ENCODE data around the gene CFAP251. TPM values are rescaled to one million over a fixed set of nuclear protein-coding genes. Genes with fewer than 3 reads are reported as not detected.

The CFAP251 gene
- polyA plus RNA-seq, 1 donor (not counting 4 experiments of a cell fraction or from before 2014, with no cell fraction given) = 74.2 TPM

DNA sequence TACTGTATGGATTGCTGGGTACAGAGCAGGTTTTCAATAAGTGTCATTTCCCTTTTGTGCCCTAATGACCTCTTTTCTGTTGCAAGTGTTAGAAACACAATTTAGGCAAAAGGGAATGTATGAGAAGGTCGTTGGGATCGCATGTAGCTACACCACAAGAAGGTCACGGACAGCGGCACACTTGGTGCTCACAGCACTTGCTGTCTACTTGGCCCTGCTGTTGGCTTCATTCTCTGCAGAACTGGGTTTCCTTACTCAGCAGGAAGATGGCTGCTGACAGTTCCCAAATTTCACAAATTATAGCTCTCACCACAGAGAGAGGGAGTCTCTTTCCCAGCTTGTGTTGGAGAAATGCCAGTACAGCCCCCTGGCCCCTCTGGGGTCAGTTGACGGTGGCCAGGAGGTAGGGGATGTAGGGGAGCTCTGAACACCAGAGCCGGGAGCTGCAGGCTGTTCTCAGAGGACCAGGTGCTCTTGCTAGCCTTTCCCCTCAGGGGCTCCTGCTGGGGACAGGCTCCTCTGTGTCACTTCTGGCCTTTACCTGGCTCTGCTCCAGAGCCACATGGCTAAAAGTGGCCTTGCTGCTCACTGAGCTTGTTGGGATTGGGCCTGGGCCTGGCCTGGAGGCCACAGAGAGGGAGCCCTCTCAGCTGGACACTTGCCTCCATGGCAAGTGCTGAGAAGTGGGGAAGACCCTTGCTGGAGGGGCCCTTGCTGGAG is 52.3 kb downstream of the CFAP251 start:
- H3K4me1 ChIP-seq (ENCODE audit: control insufficient read depth, extremely low read depth, insufficient read depth, low read length) = no peaks in the 10 kb centered on the region
- no peak for FAIRE-seq
- no peak overlapping the region for H3K27ac ChIP-seq (ENCODE audit: control insufficient read depth, insufficient read depth, low read length)
- no peaks in the 10 kb centered on the region for H3K9me1 ChIP-seq (ENCODE audit: control insufficient read depth, extremely low read depth, insufficient read depth, low read length)
- no peak overlapping the region for H2AFZ ChIP-seq (ENCODE audit: control insufficient read depth, low read length)
- no peak overlapping the region for H3K9ac ChIP-seq (ENCODE audit: control insufficient read depth, extremely low read depth, insufficient read depth, low read length)
- no peaks in the 10 kb centered on the region for H3K9me3 ChIP-seq (ENCODE audit: control insufficient read depth, low read depth, low read length)
- dilution Hi-C loops (cut with MboI; ENCODE audit: extremely low pct_ligation_motif_present, low sequenced_read_pairs) = no loop called here
- H3K4me3 ChIP-seq (ENCODE audit: control insufficient read depth in 2 of 3, extremely low read depth in 1 of 3, insufficient read depth in 2 of 3, low read depth in 1 of 3, low read length in 3 of 3) = no peak overlapping the region
- H3K4me2 ChIP-seq (ENCODE audit: control insufficient read depth, extremely low read depth, insufficient read depth, low read depth, low read length) = no peak overlapping the region
- H4K20me1 ChIP-seq (ENCODE audit: control insufficient read depth, extremely low read depth, insufficient read depth, low read length) = no peaks in the 10 kb centered on the region
- H3K27me3 ChIP-seq (ENCODE audit: control insufficient read depth, extremely low read depth, insufficient read depth, low read length) = no peaks in the 10 kb centered on the region
- H3K36me3 ChIP-seq (ENCODE audit: control insufficient read depth in 2 of 2, extremely low read depth in 1 of 2, insufficient read depth in 2 of 2, low read length in 2 of 2) = peaks cover 34 to 45% of the 10 kb centered on the region in 2 experiments
- TF ChIP-seq EZH2 (IDR thresholded peaks at IDR 0.05; ENCODE audit: low read length) = no peak
- TF ChIP-seq, protein P1, sequence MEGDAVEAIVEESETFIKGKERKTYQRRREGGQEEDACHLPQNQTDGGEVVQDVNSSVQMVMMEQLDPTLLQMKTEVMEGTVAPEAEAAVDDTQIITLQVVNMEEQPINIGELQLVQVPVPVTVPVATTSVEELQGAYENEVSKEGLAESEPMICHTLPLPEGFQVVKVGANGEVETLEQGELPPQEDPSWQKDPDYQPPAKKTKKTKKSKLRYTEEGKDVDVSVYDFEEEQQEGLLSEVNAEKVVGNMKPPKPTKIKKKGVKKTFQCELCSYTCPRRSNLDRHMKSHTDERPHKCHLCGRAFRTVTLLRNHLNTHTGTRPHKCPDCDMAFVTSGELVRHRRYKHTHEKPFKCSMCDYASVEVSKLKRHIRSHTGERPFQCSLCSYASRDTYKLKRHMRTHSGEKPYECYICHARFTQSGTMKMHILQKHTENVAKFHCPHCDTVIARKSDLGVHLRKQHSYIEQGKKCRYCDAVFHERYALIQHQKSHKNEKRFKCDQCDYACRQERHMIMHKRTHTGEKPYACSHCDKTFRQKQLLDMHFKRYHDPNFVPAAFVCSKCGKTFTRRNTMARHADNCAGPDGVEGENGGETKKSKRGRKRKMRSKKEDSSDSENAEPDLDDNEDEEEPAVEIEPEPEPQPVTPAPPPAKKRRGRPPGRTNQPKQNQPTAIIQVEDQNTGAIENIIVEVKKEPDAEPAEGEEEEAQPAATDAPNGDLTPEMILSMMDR (optimal IDR thresholded peaks at IDR 0.05 in 1 of 3, IDR thresholded peaks at IDR 0.05 in 1 of 3, conservative IDR thresholded peaks at IDR 0.05 in 1 of 3; ENCODE audit: extremely low read depth in 1 of 3, insufficient read depth in 2 of 3, low read length in 3 of 3) = no peak
- no peak for DNase-seq (ENCODE audit: low read depth, low spot score)
- no peaks in the 10 kb centered on the region for H3K79me2 ChIP-seq (ENCODE audit: control insufficient read depth, insufficient read depth, low read length)

DNA sequence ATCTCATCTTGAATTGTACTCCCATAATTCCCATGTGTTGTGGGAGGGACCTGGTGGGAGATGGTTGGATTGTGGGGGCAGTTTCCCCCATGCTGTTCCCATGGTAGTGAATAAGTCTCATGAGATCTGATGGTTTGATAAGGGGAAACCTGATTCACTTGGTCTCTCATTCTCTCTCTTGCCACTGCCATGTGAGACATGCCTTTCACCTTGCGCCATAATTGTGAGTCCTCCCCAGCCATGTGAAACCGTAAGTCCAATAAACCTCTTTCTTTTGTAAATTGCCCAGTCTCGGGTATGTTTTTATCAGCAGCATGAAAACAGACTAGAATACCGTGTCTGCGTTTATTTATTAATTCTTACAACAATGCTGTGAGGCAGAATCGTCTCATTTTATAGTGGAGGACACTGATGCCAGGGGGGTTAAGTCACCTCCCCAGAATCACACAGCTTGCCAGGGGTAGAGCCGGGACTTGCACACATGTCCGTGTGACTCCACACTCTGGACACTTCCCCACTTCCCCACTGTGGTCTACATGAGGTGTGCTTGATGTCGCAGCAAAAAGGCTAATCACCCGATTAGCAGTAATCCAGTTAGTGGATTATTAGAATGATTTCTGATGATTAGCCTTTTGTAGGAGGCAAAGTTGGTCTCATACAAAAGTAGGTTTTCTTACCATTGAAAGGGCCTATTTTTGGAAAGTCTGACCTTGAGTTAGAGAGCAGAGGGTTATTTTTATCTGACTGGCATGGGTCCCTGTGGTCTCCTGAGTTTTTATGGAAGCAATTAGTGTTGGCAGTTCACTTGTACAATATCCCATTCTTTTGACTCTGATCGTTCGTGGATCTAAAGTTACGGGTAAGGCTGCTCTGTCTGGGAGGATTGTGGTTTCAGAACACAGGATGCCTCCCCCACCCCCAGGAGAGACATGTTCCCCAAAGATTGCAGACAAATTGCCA is 55.9 kb downstream of the CFAP251 start:
- TF ChIP-seq EZH2 (IDR thresholded peaks at IDR 0.05; ENCODE audit: low read length) = no peak
- TF ChIP-seq, protein P1 (optimal IDR thresholded peaks at IDR 0.05 in 1 of 3, IDR thresholded peaks at IDR 0.05 in 1 of 3, conservative IDR thresholded peaks at IDR 0.05 in 1 of 3; ENCODE audit: extremely low read depth in 1 of 3, insufficient read depth in 2 of 3, low read length in 3 of 3) = no peak
- peaks cover 13 to 20% of the 10 kb centered on the region in 2 experiments for H3K36me3 ChIP-seq (ENCODE audit: control insufficient read depth in 2 of 2, extremely low read depth in 1 of 2, insufficient read depth in 2 of 2, low read length in 2 of 2)
- no peaks in the 10 kb centered on the region for H3K27me3 ChIP-seq (ENCODE audit: control insufficient read depth, extremely low read depth, insufficient read depth, low read length)
- H3K9me3 ChIP-seq (ENCODE audit: control insufficient read depth, low read depth, low read length) = no peaks in the 10 kb centered on the region
- no peaks in the 10 kb centered on the region for H3K9me1 ChIP-seq (ENCODE audit: control insufficient read depth, extremely low read depth, insufficient read depth, low read length)
- FAIRE-seq = no peak
- dilution Hi-C loops (cut with MboI; ENCODE audit: extremely low pct_ligation_motif_present, low sequenced_read_pairs) = no loop called here
- H4K20me1 ChIP-seq (ENCODE audit: control insufficient read depth, extremely low read depth, insufficient read depth, low read length) = no peaks in the 10 kb centered on the region
- H3K27ac ChIP-seq (ENCODE audit: control insufficient read depth, insufficient read depth, low read length) = no peak overlapping the region
- no peak overlapping the region for H3K9ac ChIP-seq (ENCODE audit: control insufficient read depth, extremely low read depth, insufficient read depth, low read length)
- DNase-seq (ENCODE audit: low read depth, low spot score) = no peak
- H3K4me1 ChIP-seq (ENCODE audit: control insufficient read depth, extremely low read depth, insufficient read depth, low read length) = no peaks in the 10 kb centered on the region
- no peak overlapping the region for H3K4me3 ChIP-seq (ENCODE audit: control insufficient read depth in 2 of 3, extremely low read depth in 1 of 3, insufficient read depth in 2 of 3, low read depth in 1 of 3, low read length in 3 of 3)
- H3K4me2 ChIP-seq (ENCODE audit: control insufficient read depth, extremely low read depth, insufficient read depth, low read depth, low read length) = no peak overlapping the region
- H2AFZ ChIP-seq (ENCODE audit: control insufficient read depth, low read length) = no peak overlapping the region
- H3K79me2 ChIP-seq (ENCODE audit: control insufficient read depth, insufficient read depth, low read length) = no peaks in the 10 kb centered on the region
